Activated T-helper 1 cell treated with anti-CD3 and anti-CD28 coated beads, Interleukin-12 subunit alpha, Interleukin-12 subunit beta, Interleukin-2, Interleukin-4 antibody, amounts not matched to agents 30 ng/mL and 10 ng/mL and 1 ng/mL, durations not matched to agents 14 hours and 24 hours and 36 hours (primary cell): ENCODE measurements around the gene CCDC171. TPM values are rescaled to one million over a fixed set of nuclear protein-coding genes. Genes with fewer than 3 reads are reported as not detected.

Experiments used
- DNase-seq: peaks from one replicate; pipeline ENCODE4 v3.0.0; 2021; ENCODE audit warnings: low spot score
- H3K27ac Mint-ChIP-seq: one replicate; pipeline ENCODE4 v1.8.0; 2021; ENCODE audit warnings: mild to moderate bottlenecking, mixed read lengths
- H3K27me3 Mint-ChIP-seq: one replicate; pipeline ENCODE4 v1.8.0; 2022; ENCODE audit warnings: mild to moderate bottlenecking, moderate library complexity, mixed read lengths; ENCODE audit not compliant: insufficient read depth
- H3K36me3 Mint-ChIP-seq: one replicate; pipeline ENCODE4 v1.8.0; 2021; ENCODE audit warnings: low read depth, mixed read lengths
- H3K4me1 Mint-ChIP-seq: one replicate; pipeline ENCODE4 v1.8.0; 2021; ENCODE audit warnings: low read depth, mixed read lengths
- H3K4me3 Mint-ChIP-seq: one replicate; pipeline ENCODE4 v1.8.0; 2021; ENCODE audit warnings: mild to moderate bottlenecking, moderate library complexity, mixed read lengths
- H3K9me3 Mint-ChIP-seq: one replicate; pipeline ENCODE4 v1.8.0; 2021; ENCODE audit warnings: mixed read lengths
- intact Hi-C: fragments of 100-400 bp; cut with micrococcal nuclease; formaldehyde crosslinking; loops from one replicate; pipeline ENCODE4 v1.15.1; 2024
- total RNA-seq: library from RNA; stranded (reverse); gene quantifications from 2 replicates; pipeline ENCODE4 v1.2.3, GENCODE V29; 2022

The CCDC171 gene
- total RNA-seq, 1 donor from 2014 or later, result 2.0 TPM

DNA sequence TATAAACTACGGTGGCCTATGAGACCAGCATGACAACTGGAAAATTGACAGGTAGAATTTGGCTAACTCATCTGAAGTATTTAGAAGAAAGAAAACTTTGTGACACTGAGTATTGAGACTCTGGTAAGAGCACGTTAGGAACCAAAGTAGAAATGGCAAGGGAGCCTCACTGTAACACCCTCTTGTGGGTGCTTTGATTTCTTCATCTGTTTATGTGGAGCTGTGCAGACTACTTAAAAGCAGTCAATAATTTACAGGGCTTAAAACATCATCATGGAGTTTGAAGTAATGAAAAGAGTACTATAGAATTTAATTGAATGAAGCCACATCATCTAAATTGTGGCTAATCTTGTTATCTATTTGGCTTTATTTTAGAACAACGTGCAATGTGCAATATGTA lies 414.2 kb downstream of the CCDC171 start:
- Mint-ChIP-seq H3K27ac (no peak overlapping the region), H3K9me3 (no peaks in the 10 kb centered on the region), H3K4me3 (no peak overlapping the region), H3K27me3 (no peaks in the 10 kb centered on the region), H3K36me3 (no peaks in the 10 kb centered on the region), H3K4me1 (no peaks in the 10 kb centered on the region)
- intact Hi-C loops, result no loop called here
- no peak for DNase-seq

DNA sequence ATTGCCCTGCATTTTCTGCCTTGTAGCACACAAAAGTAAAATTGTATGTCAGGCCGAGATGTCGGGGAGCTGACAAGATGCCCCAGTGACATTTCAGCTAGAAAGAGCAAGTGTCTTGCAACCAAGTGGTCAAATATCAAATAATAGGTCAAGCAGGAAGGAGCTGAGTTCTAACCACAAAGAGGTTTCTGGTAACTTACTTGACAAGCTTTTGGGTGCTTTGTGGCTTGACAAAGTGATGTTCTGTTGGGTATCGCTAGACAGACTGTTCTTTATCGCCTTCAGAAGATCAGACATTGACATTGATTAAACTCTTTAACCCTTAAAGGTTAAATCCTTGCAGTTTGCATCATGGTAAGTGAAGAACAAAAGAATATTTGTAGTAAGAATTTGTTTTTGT lies 419.9 kb downstream of the CCDC171 start:
- intact Hi-C loops, result no loop called here
- no peak for DNase-seq
- no peak overlapping the region for H3K27ac Mint-ChIP-seq
- no peaks in the 10 kb centered on the region for H3K4me1 Mint-ChIP-seq
- no peak overlapping the region for H3K4me3 Mint-ChIP-seq
- no peaks in the 10 kb centered on the region for H3K27me3 Mint-ChIP-seq
- no peaks in the 10 kb centered on the region for H3K36me3 Mint-ChIP-seq
- H3K9me3 Mint-ChIP-seq, result no peaks in the 10 kb centered on the region

- no peaks in the 10 kb centered on the region for H3K36me3 Mint-ChIP-seq
- intact Hi-C loops, result no loop called here
- no peaks in the 10 kb centered on the region for H3K9me3 Mint-ChIP-seq
- no peak for DNase-seq
- H3K27ac Mint-ChIP-seq, result no peak overlapping the region
- H3K4me1 Mint-ChIP-seq, result no peaks in the 10 kb centered on the region
- no peak overlapping the region for H3K4me3 Mint-ChIP-seq
- H3K27me3 Mint-ChIP-seq, result no peaks in the 10 kb centered on the region
Observed at GRCh38 chr9:15975101-15975778, 422.4 kb downstream of the CCDC171 start.

DNA sequence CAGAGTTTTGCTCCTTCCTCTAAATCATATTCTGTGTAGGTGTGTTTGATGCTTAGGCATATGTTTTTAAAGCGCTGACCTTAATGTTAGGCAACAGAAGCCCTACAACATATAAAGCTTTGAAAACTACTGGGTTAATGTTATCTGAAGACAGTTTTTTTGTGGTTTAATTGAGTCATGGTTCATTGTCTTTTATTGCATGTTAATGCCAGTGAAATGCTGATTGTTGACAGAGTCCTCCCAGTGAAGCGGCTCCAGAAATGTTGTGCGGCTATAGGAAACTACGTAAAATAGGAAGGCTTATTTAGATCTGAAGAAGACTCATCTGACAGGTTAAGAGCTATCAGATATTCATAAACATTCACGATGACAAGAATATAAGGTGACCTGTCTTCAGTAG lies 424.6 kb downstream of the CCDC171 start:
- Mint-ChIP-seq H3K27me3 (no peaks in the 10 kb centered on the region), H3K4me3 (no peak overlapping the region), H3K9me3 (no peaks in the 10 kb centered on the region), H3K36me3 (no peaks in the 10 kb centered on the region), H3K4me1 (no peaks in the 10 kb centered on the region), H3K27ac (no peak overlapping the region)
- no peak for DNase-seq
- intact Hi-C loops, result no loop called here

DNA sequence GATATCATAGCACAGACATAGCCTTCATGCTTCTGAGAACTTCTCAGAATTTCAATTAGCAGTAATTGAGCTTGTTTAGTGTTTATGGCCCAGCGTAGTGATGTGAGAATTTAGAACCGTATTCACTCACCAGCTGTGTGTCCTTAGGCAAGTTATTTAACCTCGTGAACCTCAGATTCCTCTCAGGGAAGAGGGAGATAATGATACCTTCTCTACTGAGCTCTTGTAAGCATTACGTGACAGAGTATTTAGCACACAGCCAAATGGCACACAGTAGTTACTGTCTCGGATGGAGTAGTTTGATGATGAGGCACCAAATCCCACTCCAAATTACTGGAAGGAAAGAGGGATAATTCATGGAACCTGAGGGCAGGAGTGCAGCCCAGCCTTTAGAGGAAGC lies 429.3 kb downstream of the CCDC171 start:
- no peaks in the 10 kb centered on the region for H3K4me1 Mint-ChIP-seq
- no peaks in the 10 kb centered on the region for H3K27me3 Mint-ChIP-seq
- H3K9me3 Mint-ChIP-seq, result no peaks in the 10 kb centered on the region
- H3K27ac Mint-ChIP-seq, result no peak overlapping the region
- H3K4me3 Mint-ChIP-seq, result no peak overlapping the region
- no peaks in the 10 kb centered on the region for H3K36me3 Mint-ChIP-seq
- intact Hi-C loops, result no loop called here
- DNase-seq, result no peak

DNA sequence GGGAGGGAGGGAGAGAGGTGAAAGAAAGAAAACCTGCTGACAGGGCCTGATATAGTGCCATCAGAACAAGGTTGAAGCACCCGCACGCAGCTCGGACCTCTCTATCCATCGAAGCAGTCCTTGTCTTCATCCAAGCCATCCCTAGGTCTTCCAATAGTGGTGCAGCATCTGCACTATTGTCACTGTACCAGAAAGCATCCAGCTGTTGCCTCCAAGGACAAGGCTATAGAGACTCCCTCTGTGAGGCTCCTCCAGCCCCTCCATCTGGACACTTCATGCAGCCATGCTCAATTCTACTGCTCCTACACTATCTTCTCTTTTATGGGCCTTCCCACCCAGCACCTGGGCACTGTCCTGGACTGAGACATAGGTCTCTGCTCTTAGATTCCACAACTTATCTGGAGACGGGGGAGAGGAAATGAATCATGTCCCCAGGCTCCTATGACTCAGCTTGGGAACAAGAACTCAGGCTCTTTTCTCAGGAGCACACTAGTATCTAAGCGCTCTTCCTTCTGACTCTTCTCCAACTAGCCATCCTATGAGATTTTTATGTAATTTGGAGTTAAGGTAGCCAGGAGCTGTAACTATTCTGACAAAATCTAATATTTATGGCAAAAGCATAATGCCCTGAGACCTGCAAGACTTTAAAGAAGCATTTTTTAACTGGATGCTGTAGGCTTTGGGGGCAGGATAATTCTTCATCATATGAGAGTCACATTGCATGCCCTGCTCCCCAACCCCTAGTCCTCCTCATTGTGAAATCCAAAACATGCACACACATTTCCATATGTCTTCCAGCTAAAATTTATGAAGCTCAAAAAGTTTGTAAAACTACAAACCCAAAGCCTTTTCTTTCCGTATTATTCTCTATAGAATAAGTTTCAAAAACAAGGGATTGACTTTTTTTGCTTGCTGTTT lies 446.8 kb downstream of the CCDC171 start:
- no peaks in the 10 kb centered on the region for H3K4me1 Mint-ChIP-seq
- H3K9me3 Mint-ChIP-seq, result no peaks in the 10 kb centered on the region
- no peak for DNase-seq
- H3K27ac Mint-ChIP-seq, result no peak overlapping the region
- no peak overlapping the region for H3K4me3 Mint-ChIP-seq
- no peaks in the 10 kb centered on the region for H3K36me3 Mint-ChIP-seq
- H3K27me3 Mint-ChIP-seq, result no peaks in the 10 kb centered on the region
- intact Hi-C loops, result no loop called here

GRCh38 chr9:16000811-16001210 lies 448.0 kb downstream of the CCDC171 start:
- Mint-ChIP-seq H3K27ac (no peak overlapping the region), H3K4me3 (no peak overlapping the region), H3K4me1 (no peaks in the 10 kb centered on the region), H3K9me3 (no peaks in the 10 kb centered on the region), H3K36me3 (no peaks in the 10 kb centered on the region), H3K27me3 (no peaks in the 10 kb centered on the region)
- DNase-seq, result no peak
- intact Hi-C loops, result no loop called here

DNA sequence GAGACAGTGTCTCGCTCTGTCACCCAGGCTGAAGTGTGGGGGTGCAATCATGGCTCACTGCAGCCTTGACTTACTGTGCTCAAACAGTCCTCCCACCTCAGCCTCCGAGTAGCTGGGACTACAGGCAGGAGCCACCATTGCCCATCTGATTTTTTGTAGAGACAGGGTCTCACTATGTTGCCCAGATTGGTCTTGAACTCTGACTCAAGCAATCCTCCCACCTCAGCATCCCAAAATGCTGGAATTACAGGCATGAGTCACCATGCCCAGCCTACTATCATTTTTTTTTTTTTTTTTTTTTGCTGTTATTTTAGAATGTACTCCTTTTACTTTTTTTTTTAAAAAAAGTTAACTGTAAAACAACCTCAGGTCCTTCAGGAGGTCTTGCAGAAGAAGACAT lies 449.0 kb downstream of the CCDC171 start:
- no peaks in the 10 kb centered on the region for H3K27me3 Mint-ChIP-seq
- no peaks in the 10 kb centered on the region for H3K9me3 Mint-ChIP-seq
- no peak overlapping the region for H3K4me3 Mint-ChIP-seq
- intact Hi-C loops, result no loop called here
- no peak overlapping the region for H3K27ac Mint-ChIP-seq
- no peaks in the 10 kb centered on the region for H3K36me3 Mint-ChIP-seq
- no peaks in the 10 kb centered on the region for H3K4me1 Mint-ChIP-seq
- no peak for DNase-seq

- no peak overlapping the region for H3K27ac Mint-ChIP-seq
- no peak for DNase-seq
- no peaks in the 10 kb centered on the region for H3K27me3 Mint-ChIP-seq
- H3K36me3 Mint-ChIP-seq, result no peaks in the 10 kb centered on the region
- intact Hi-C loops, result no loop called here
- H3K4me1 Mint-ChIP-seq, result no peaks in the 10 kb centered on the region
- no peaks in the 10 kb centered on the region for H3K9me3 Mint-ChIP-seq
- no peak overlapping the region for H3K4me3 Mint-ChIP-seq
Observed at GRCh38 chr9:16002816-16003215, 450.0 kb downstream of the CCDC171 start.

DNA sequence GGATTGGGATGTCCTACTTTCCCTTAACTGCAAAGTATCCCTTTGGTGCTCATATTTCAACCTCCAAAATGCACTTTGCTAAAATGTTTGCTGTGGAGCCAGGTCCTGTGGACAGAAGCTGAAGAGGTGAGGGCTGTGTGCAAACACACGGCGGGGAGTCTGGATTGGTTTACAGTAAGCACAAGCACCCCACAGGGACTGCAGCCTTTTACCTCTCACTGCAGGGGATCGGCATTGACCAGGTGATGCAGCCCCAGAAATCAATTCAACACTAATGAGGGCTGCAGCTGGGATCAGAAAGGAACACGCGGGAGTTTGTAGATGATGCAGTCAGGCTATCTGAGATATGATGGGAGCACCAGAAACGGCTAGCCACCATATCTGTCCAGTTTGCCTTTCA lies 450.9 kb downstream of the CCDC171 start:
- Mint-ChIP-seq H3K36me3 (no peaks in the 10 kb centered on the region), H3K9me3 (no peaks in the 10 kb centered on the region), H3K27me3 (no peaks in the 10 kb centered on the region), H3K4me1 (no peaks in the 10 kb centered on the region), H3K4me3 (no peak overlapping the region), H3K27ac (no peak overlapping the region)
- DNase-seq, result no peak
- intact Hi-C loops, result no loop called here

DNA sequence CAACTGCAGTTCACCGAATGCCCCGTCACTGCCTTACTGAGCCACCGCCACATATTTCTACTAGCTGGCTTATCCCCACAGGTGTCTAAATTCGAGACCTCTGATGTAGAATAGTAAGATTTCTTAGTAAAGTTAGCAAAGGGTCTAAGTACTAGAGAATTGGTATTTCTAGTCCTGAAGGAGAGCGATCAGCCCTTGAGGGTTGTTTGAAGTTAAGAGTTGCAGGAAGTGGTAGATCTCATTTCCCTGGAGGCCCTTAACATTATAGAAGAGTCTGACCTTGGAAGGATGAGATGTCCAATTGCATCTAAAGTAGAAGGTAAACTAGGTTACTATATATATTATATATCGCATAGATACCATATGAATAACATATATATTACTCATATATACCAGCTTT lies 451.8 kb downstream of the CCDC171 start:
- DNase-seq, result no peak
- Mint-ChIP-seq H3K36me3 (no peaks in the 10 kb centered on the region), H3K27me3 (no peaks in the 10 kb centered on the region), H3K4me3 (no peak overlapping the region), H3K27ac (no peak overlapping the region), H3K4me1 (no peaks in the 10 kb centered on the region), H3K9me3 (no peaks in the 10 kb centered on the region)
- intact Hi-C loops, result no loop called here

DNA sequence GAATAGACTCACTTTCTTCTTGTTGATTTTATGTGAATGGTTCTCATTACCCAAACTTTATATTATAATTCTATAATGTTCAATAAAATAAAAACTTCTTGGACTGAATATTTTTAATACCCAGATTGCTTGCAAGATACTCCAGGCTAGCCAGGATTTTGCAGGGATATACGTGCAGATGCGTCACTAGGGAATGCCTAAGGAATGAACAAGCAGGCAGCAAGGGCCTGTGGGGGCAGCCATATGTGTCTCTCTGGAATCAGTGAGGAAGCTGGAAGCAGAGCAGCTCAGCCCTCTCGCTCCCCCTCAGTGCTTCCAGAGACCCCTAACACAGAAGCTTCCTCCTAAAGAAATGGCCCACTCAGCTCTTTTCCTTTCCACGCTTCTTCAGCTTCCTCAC lies 457.4 kb downstream of the CCDC171 start:
- H3K9me3 Mint-ChIP-seq, result peaks cover 4% of the 10 kb centered on the region
- no peaks in the 10 kb centered on the region for H3K4me1 Mint-ChIP-seq
- intact Hi-C loops, result no loop called here
- DNase-seq, result no peak
- H3K27ac Mint-ChIP-seq, result no peak overlapping the region
- no peaks in the 10 kb centered on the region for H3K36me3 Mint-ChIP-seq
- H3K27me3 Mint-ChIP-seq, result no peaks in the 10 kb centered on the region
- no peak overlapping the region for H3K4me3 Mint-ChIP-seq

- Mint-ChIP-seq H3K9me3 (peaks cover 4% of the 10 kb centered on the region), H3K27me3 (no peaks in the 10 kb centered on the region), H3K36me3 (no peaks in the 10 kb centered on the region), H3K4me3 (no peak overlapping the region), H3K27ac (no peak overlapping the region), H3K4me1 (no peaks in the 10 kb centered on the region)
- intact Hi-C loops, result no loop called here
- no peak for DNase-seq
Observed at GRCh38 chr9:16012621-16013020, 459.8 kb downstream of the CCDC171 start.
